ENCODE data around the gene NOTCH4. TPM values are rescaled to one million over a fixed set of nuclear protein-coding genes. Genes with fewer than 3 reads are reported as not detected.

Gene NOTCH4
- total and polyA plus RNA-seq, 3 donors from 2014 or later = 12.4 to 26.9 (median 15.2) TPM

DNA sequence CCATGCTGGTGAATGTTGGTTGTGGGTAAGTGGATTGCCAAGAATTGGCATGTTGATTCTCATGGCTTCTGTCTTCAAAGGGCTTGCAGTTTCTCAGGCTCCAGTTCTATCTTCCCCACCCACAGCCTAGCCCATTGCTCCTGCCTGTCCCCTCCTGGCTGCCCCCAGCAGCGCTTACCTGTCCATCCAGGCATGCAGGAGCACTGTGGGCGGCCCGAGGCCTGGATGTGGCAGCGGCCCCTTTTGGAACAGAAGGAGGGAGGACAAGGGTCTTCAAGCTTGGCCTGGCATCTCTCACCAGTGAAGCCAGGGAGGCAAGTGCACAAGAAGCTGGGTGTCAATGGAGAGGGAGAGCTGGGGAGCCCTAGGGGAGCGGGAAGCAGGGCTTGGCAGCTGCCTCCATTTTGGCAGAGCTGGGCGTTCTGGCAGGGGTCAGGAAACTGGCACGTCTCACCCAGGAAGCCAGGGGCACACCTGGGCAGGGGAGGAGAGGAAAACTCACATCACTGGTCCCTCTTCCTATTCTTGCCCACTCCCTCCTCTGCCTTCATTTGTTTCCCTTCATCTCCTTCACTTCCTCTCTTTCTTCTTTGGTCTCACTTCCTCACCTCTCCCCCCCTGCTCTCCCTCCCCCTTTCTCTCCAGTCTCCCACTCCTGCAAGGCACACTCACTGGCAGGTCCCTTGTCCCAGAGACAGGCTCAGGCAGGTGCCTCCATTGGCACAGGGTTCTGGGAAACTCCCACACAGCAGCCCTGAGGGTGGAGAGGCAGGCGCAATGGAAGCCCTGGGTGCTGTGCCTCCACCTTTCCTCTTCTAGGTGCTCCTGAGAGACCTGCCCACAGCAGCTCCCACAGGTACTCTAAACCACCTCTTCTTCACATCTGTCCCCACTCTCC, 1.3 kb downstream of the NOTCH4 start:
- intact Hi-C loops (cut with DNase I; ENCODE audit: low total_unique reads) = no loop called here
- no peaks in the 10 kb centered on the region for H3K36me3 ChIP-seq (ENCODE audit: low read depth, missing control alignments)
- H3K27me3 ChIP-seq = no peaks in the 10 kb centered on the region
- DNase-seq = no peak
- 83 to 84% methylated on average over 8 of the region's 8 CpGs for WGBS, 2 donors
- H3K9me3 ChIP-seq = no peaks in the 10 kb centered on the region
- H3K4me3 ChIP-seq = no peak overlapping the region
- TF ChIP-seq POLR2A (IDR thresholded peaks at IDR 0.05) = no peak
- TF ChIP-seq, protein P1, sequence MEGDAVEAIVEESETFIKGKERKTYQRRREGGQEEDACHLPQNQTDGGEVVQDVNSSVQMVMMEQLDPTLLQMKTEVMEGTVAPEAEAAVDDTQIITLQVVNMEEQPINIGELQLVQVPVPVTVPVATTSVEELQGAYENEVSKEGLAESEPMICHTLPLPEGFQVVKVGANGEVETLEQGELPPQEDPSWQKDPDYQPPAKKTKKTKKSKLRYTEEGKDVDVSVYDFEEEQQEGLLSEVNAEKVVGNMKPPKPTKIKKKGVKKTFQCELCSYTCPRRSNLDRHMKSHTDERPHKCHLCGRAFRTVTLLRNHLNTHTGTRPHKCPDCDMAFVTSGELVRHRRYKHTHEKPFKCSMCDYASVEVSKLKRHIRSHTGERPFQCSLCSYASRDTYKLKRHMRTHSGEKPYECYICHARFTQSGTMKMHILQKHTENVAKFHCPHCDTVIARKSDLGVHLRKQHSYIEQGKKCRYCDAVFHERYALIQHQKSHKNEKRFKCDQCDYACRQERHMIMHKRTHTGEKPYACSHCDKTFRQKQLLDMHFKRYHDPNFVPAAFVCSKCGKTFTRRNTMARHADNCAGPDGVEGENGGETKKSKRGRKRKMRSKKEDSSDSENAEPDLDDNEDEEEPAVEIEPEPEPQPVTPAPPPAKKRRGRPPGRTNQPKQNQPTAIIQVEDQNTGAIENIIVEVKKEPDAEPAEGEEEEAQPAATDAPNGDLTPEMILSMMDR (IDR thresholded peaks at IDR 0.05) = no peak
- no peaks in the 10 kb centered on the region for H3K4me1 ChIP-seq
- H3K27ac ChIP-seq = no peak overlapping the region

DNA sequence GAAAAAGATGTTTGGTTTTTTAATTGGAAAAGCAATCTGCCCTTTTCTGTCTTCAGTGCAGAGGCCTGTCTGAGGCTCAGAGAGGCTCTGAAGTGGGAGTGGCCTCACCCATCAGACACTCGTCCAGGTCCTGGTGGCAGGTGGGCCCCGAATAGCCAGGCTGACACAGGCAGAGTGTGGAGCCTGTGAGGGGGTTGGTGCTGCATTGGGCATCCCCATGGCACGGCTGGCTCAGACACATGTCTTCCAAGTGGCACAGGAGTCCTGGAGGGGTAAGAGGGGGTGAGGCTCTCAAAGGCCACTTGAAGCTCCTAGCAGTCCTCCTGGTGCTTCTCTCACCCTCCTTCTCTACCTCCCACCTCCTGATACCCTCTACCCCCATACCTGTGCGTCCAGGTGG, 3.8 kb downstream of the NOTCH4 start:
- Histone ChIP-seq H3K9me3 (no peaks in the 10 kb centered on the region), H3K4me3 (no peak overlapping the region), H3K4me1 (no peaks in the 10 kb centered on the region), H3K27ac (no peak overlapping the region), H3K27me3 (no peaks in the 10 kb centered on the region), H3K36me3 (ENCODE audit: low read depth, missing control alignments) (no peaks in the 10 kb centered on the region)
- no peak for TF ChIP-seq POLR2A (IDR thresholded peaks at IDR 0.05)
- TF ChIP-seq, protein P1 (IDR thresholded peaks at IDR 0.05) = no peak
- 63 to 72% methylated on average over 4 of the region's 4 CpGs for WGBS, 2 donors
- DNase-seq = no peak
- intact Hi-C loops (cut with DNase I; ENCODE audit: low total_unique reads) = no loop called here

DNA sequence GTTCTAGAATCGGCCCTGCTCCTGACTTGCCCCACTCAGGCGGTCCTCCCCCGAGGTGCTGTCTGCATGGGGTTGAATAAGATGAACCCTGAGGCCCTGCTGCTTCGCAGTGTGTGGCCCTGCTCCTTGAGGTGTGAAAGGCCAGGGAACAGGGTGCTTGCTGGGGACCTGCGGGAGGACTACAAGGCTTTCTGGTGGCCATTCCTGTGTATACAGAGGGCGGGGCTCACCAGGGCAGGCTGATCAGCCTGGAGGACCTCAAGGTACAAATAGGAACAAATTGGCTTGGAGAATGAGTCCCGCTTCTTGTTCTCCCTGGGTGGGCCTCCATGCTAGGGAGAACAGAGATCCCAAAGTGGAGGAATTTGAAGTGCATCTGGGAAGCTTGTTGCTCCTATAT, 5.7 kb downstream of the NOTCH4 start:
- WGBS, 2 donors = 78 to 90% methylated on average over 1 to 7 of the region's 7 CpGs
- no peaks in the 10 kb centered on the region for H3K27me3 ChIP-seq
- DNase-seq = no peak
- H3K4me1 ChIP-seq = no peaks in the 10 kb centered on the region
- intact Hi-C loops (cut with DNase I; ENCODE audit: low total_unique reads) = no loop called here
- H3K27ac ChIP-seq = no peak overlapping the region
- no peak overlapping the region for H3K4me3 ChIP-seq
- no peaks in the 10 kb centered on the region for H3K36me3 ChIP-seq (ENCODE audit: low read depth, missing control alignments)
- TF ChIP-seq, protein P1 (IDR thresholded peaks at IDR 0.05) = no peak
- TF ChIP-seq POLR2A (IDR thresholded peaks at IDR 0.05) = no peak
- no peaks in the 10 kb centered on the region for H3K9me3 ChIP-seq

DNA sequence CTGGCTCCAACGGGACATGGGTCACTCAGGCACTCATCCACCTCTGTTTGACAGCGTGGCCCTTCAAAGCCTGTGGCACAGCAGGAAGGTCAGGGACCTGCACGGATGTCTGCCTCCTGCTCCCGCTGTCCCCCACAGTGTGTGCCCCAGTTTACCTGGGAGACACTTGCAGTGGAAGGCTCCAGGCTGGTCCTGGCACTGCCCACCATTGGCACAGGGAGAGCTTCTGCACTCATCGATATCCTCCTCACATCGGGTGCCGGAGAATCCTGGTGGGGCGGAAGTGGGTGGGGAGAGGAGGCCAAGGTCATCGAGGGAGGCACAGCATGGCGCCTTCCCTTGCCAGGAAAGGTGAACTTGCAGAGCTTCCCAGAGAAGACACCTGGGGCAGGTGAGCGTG, 6.9 kb downstream of the NOTCH4 start:
- Histone ChIP-seq H3K4me1 (no peaks in the 10 kb centered on the region), H3K36me3 (ENCODE audit: low read depth, missing control alignments) (no peaks in the 10 kb centered on the region), H3K27me3 (no peaks in the 10 kb centered on the region), H3K27ac (no peak overlapping the region), H3K4me3 (no peak overlapping the region), H3K9me3 (no peaks in the 10 kb centered on the region)
- intact Hi-C loops (cut with DNase I; ENCODE audit: low total_unique reads) = no loop called here
- no peak for DNase-seq
- no peak for TF ChIP-seq POLR2A (IDR thresholded peaks at IDR 0.05)
- TF ChIP-seq, protein P1 (IDR thresholded peaks at IDR 0.05) = no peak
- 88 to 92% methylated on average over 10 to 11 of the region's 11 CpGs for WGBS, 2 donors

DNA sequence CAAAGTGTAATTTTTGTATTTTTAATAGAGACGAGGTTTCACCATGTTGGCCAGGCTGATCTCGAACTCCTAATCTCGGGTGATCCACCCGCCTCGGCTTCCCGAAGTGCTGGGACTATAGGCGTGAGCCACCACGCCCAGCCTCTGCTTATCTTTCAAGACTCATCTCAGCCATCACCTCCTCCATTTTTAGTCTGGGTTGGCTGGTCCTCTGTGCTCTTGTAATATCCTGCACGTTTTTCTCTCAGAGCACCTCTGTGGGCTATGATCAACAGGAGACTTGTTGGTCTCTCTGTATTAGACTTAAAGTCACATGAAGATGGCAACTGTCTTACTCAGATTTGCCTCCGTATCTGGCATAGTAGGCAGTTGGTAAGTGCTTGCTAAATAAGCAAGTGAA, 7.6 kb downstream of the NOTCH4 start:
- Histone ChIP-seq H3K27me3 (no peaks in the 10 kb centered on the region), H3K4me1 (no peaks in the 10 kb centered on the region), H3K4me3 (no peak overlapping the region), H3K9me3 (no peaks in the 10 kb centered on the region), H3K36me3 (ENCODE audit: low read depth, missing control alignments) (no peaks in the 10 kb centered on the region), H3K27ac (no peak overlapping the region)
- TF ChIP-seq, protein P1 (IDR thresholded peaks at IDR 0.05) = no peak
- no peak for TF ChIP-seq POLR2A (IDR thresholded peaks at IDR 0.05)
- 82 to 87% methylated on average over 10 of the region's 10 CpGs for WGBS, 2 donors
- DNase-seq = no peak
- intact Hi-C loops (cut with DNase I; ENCODE audit: low total_unique reads) = no loop called here

All from testis (tissue), 3 donors.